ENCODE measurements around the gene RBM26.
"Not testable (repeated sequence)": the region's sequence is repeated elsewhere in the genome, so short reads cannot be mapped to it uniquely, and the experiment has no call there.

The RBM26 gene

GRCh38 chr13:79385694-79386093, 20.4 kb downstream of the RBM26 start:
- DNase-seq (ENCODE audit: low read depth) = peak; percentile 72

- DNase-seq (ENCODE audit: low read depth) = no peak
Measured at GRCh38 chr13:79384022-79384610, 21.9 kb downstream of the RBM26 start.

GRCh38 chr13:79382545-79383275, 23.3 kb downstream of the RBM26 start:
- DNase-seq (ENCODE audit: low read depth) = no peak

GRCh38 chr13:79380997-79381396, 25.1 kb downstream of the RBM26 start:
- DNase-seq (ENCODE audit: low read depth) = no peak

GRCh38 chr13:79379274-79379673, 26.8 kb downstream of the RBM26 start:
- DNase-seq (ENCODE audit: low read depth) = no peak

- DNase-seq (ENCODE audit: low read depth) = no peak
Measured at GRCh38 chr13:79376843-79377242, 29.2 kb downstream of the RBM26 start.

- DNase-seq (ENCODE audit: low read depth) = no peak
Measured at GRCh38 chr13:79374578-79374977, 31.5 kb downstream of the RBM26 start.

GRCh38 chr13:79373916-79374315, 32.1 kb downstream of the RBM26 start:
- no peak for DNase-seq (ENCODE audit: low read depth)

- peak; percentile 36 for DNase-seq (ENCODE audit: low read depth)
Measured at GRCh38 chr13:79369226-79369625, 36.8 kb downstream of the RBM26 start.

- DNase-seq (ENCODE audit: low read depth) = no peak
Measured at GRCh38 chr13:79365981-79366380, 40.1 kb downstream of the RBM26 start.

- no peak for DNase-seq (ENCODE audit: low read depth)
Measured at GRCh38 chr13:79361299-79361698, 44.8 kb downstream of the RBM26 start.

GRCh38 chr13:79360095-79360494, 46.0 kb downstream of the RBM26 start:
- no peak for DNase-seq (ENCODE audit: low read depth)

GRCh38 chr13:79359064-79359463, 47.0 kb downstream of the RBM26 start:
- no peak for DNase-seq (ENCODE audit: low read depth)

- no peak for DNase-seq (ENCODE audit: low read depth)
Measured at GRCh38 chr13:79354285-79354684, 51.8 kb downstream of the RBM26 start.

- DNase-seq (ENCODE audit: low read depth) = peak; percentile 41
Measured at GRCh38 chr13:79353693-79354092, 52.4 kb downstream of the RBM26 start.

- DNase-seq (ENCODE audit: low read depth) = no peak
Measured at GRCh38 chr13:79352107-79352506, 53.9 kb downstream of the RBM26 start.

- DNase-seq (ENCODE audit: low read depth) = not testable (repeated sequence)
Measured at GRCh38 chr13:79349608-79350007, 56.4 kb downstream of the RBM26 start.

GRCh38 chr13:79349011-79349410, 57.0 kb downstream of the RBM26 start:
- peak; percentile 38 for DNase-seq (ENCODE audit: low read depth)

GRCh38 chr13:79346300-79346914, 59.6 kb downstream of the RBM26 start:
- no peak for DNase-seq (ENCODE audit: low read depth)

- no peak for DNase-seq (ENCODE audit: low read depth)
Measured at GRCh38 chr13:79341202-79341601, 64.9 kb downstream of the RBM26 start.

- no peak for DNase-seq (ENCODE audit: low read depth)
Measured at GRCh38 chr13:79340490-79340889, 65.6 kb downstream of the RBM26 start.

GRCh38 chr13:79338343-79338742, 67.7 kb downstream of the RBM26 start:
- no peak for DNase-seq (ENCODE audit: low read depth)

GRCh38 chr13:79336966-79337365, 69.1 kb downstream of the RBM26 start:
- DNase-seq (ENCODE audit: low read depth) = no peak
